ENCODE results near the gene PLD4. TPM values are rescaled to one million over a fixed set of nuclear protein-coding genes. Genes with fewer than 3 reads are reported as not detected.

PLD4 gene
- total and polyA plus RNA-seq, 2 of the 8 experiments (the other 6 are each of a cell fraction or from before 2014, with no cell fraction given) = 0.05 TPM; not detected in 1

GRCh38 chr14:104877066-104877805 lies 47.4 kb upstream of the PLD4 start:
- Histone ChIP-seq H3K9ac (replicated peaks in 1 of 4; ENCODE audit: extremely low read depth in 1 of 4, low read depth in 3 of 4, low read length in 3 of 4) (no peak overlapping the region), H4K20me1 (replicated peaks in 1 of 2; ENCODE audit: control insufficient read depth in 1 of 2, insufficient read depth in 2 of 2, low read length in 2 of 2) (peaks cover 11 to 30% of the 10 kb centered on the region in 2 experiments), H3K23ac (ENCODE audit: insufficient read length) (no peak overlapping the region), H3K9me3 (ENCODE audit: insufficient read depth in 2 of 2, low read depth in 1 of 2, low read length in 1 of 2) (no peaks in the 10 kb centered on the region), H3K4me2 (ENCODE audit: insufficient read depth in 1 of 2, low read depth in 2 of 2, low read length in 2 of 2) (no peak overlapping the region), H3K27ac (ENCODE audit: low read depth, low read length) (no peak overlapping the region), H3K79me2 (ENCODE audit: control insufficient read depth in 1 of 2, insufficient read depth in 2 of 2, low read length in 2 of 2) (peaks cover 0 to 2% of the 10 kb centered on the region in 2 experiments; a peak in 1 of 4 replicates), H4K8ac (ENCODE audit: extremely low read depth, insufficient read depth, low read length) (0 out of 2 replicates have a peak overlapping the region, but pooled peaks have one; percentile 1), H4K91ac (replicated peaks; ENCODE audit: insufficient read length, low read length) (no peak overlapping the region), H3K23me2 (ENCODE audit: low read depth, low read length) (peaks cover 2% of the 10 kb centered on the region; the same call in 1 of the 2 replicates), H2BK20ac (ENCODE audit: low read length) (no peak overlapping the region), H4K5ac (ENCODE audit: insufficient read length, low read depth, low read length) (no peak overlapping the region), H3K27me3 (replicated peaks in 1 of 4; ENCODE audit: control insufficient read depth in 3 of 4, extremely low read depth in 1 of 4, insufficient read depth in 3 of 4, low read length in 3 of 4) (no peaks in the 10 kb centered on the region), H3K4me3 (ENCODE audit: extremely low read depth in 1 of 4, insufficient read depth in 2 of 4, low read depth in 3 of 4, low read length in 4 of 4) (no peak overlapping the region), H2BK12ac (ENCODE audit: low read depth, low read length) (0 out of 2 replicates have a peak overlapping the region, but pooled peaks have one; percentile 9), H3K4me1 (replicated peaks in 1 of 4; ENCODE audit: control insufficient read depth in 3 of 4, insufficient read depth in 4 of 4, low read length in 3 of 4) (peaks cover 0 to 31% (median 14%) of the 10 kb centered on the region in 4 experiments; a peak in 6 of 7 replicates), H3K18ac (ENCODE audit: extremely low read depth, low read length) (no peak overlapping the region), H2AK5ac (ENCODE audit: low read depth, low read length) (no peak overlapping the region), H3K36me3 (ENCODE audit: control insufficient read depth in 2 of 4, insufficient read depth in 4 of 4, low read length in 3 of 4) (peaks cover 0 to 6% (median 4%) of the 10 kb centered on the region in 4 experiments; a peak in 4 of 8 replicates), H3K56ac (replicated peaks; ENCODE audit: insufficient read length, low read depth, low read length) (no peak overlapping the region), H3K4ac (replicated peaks; ENCODE audit: insufficient read length, low read depth, low read length) (no peak overlapping the region), H3K79me1 (ENCODE audit: low read depth, low read length) (peaks cover 11% of the 10 kb centered on the region), H2BK15ac (ENCODE audit: low read length) (no peak overlapping the region), H3K14ac (ENCODE audit: insufficient read length) (no peak overlapping the region), H2BK120ac (replicated peaks; ENCODE audit: low read depth, low read length) (no peak overlapping the region), H2AFZ (ENCODE audit: low read length) (no peak overlapping the region), H2BK5ac (ENCODE audit: low read depth, low read length) (no peak overlapping the region)
- ChIA-PET CTCF (ENCODE audit: partially characterized antibody) (interaction anchor here (0.9 to 1.5 kb wide), 7 partner anchors 10 to 56 kb away, joined by 3 to 4 read pairs (median 3); no protein-coding TSS in a partner anchor), POLR2A (ENCODE audit: partially characterized antibody) (interaction anchor here (0.9 to 1.3 kb wide), 7 partner anchors 10 to 56 kb away, joined by 3 to 7 read pairs (median 4); partner anchors contain the start of gene CEP170B)
- WGBS, 2 experiments (ENCODE audit: extremely low coverage in 1 of 2, insufficient coverage in 1 of 2, insufficient read length in 1 of 2, insufficient replicate concordance in 2 of 2, low coverage in 1 of 2, low lambda C conversion rate in 2 of 2, missing lambda C conversion rate in 1 of 2) = 84% methylated on average over 13 of the region's 14 CpGs; no CpG with 5 or more reads in 1 of the 2 experiments
- FAIRE-seq (no peak), DNase-seq (ENCODE audit: low read depth in 1 of 2, low spot score in 2 of 2) (peak in 1 of 2 experiments; percentile 43)
- TF ChIP-seq TAF1 (IDR thresholded peaks at IDR 0.05; ENCODE audit: low read depth, low read length) (no peak), USF2 (IDR thresholded peaks at IDR 0.05; ENCODE audit: low read length) (no peak), POLR2A (IDR thresholded peaks at IDR 0.05; ENCODE audit: control extremely low read depth in 1 of 2, low read depth in 2 of 2, low read length in 2 of 2) (no peak), EP300 (IDR thresholded peaks at IDR 0.05; ENCODE audit: borderline replicate concordance in 1 of 2, low read depth in 2 of 2, low read length in 2 of 2) (no peak)

All from H1 (cell line).